ENCODE results near the gene SCP2D1. TPM values are rescaled to one million over a fixed set of nuclear protein-coding genes. Genes with fewer than 3 reads are reported as not detected.

The SCP2D1 gene
- total RNA-seq = not detected in 2 replicates

GRCh38 chr20:18813483-18813882 lies at the start of gene SCP2D1:
Gene SCP2D1 (plus strand): TSS chr20:18813783. CDS start chr20:18813816, 33 bp downstream.

Other genes with a start within 250 kb of the SCP2D1 start
- gene SMIM26, start 246.4 kb upstream of the SCP2D1 start, total RNA-seq = 41.4 and 98.9 TPM in 2 replicates
- gene DTD1, start 225.7 kb upstream of the SCP2D1 start, total RNA-seq = 56.7 and 78.3 TPM in 2 replicates

All from smooth muscle cell of the umbilical artery (primary cell).